B cell (primary cell): Measurements from ENCODE around the gene ZNF638. TPM values are rescaled to one million over a fixed set of nuclear protein-coding genes. Genes with fewer than 3 reads are reported as not detected.

Experiments
- ATAC-seq: fragments of 200-7000 bp; cut with Tn5 transposase; one replicate; pipeline ENCODE4 v1.10.0; 2021; ENCODE audit warnings: low read depth, mild to moderate bottlenecking, moderate number of reproducible peaks, moderate library complexity
- CTCF ChIA-PET: fragments of 350-600 bp; sonication (Branson Sonifier 250); formaldehyde crosslinking; loops from one replicate; lab custom pipeline; 2021; ENCODE audit warnings: antibody characterized with exemption, inconsistent platforms; lab: Charles Lee
- POLR2A ChIA-PET: fragments of 350-600 bp; sonication (Branson Sonifier 250); formaldehyde crosslinking; loops from one replicate; lab custom pipeline; 2021; ENCODE audit warnings: antibody characterized with exemption; lab: Charles Lee
- DNase-seq: peaks from one replicate; pipeline ENCODE4 v3.0.0; 2013
- H2AFZ ChIP-seq: 2 replicates; pipeline ENCODE4 v1.6.1; 2012; ENCODE audit warnings: mild to moderate bottlenecking, low read depth, low read length; ENCODE audit not compliant: insufficient read depth, poor library complexity, severe bottlenecking
- H3K27ac ChIP-seq, 2 donors: 1 replicate in 1 of 2; 2 replicates in 1 of 2; pipeline ENCODE4 v1.5.1; 2012 to 2013; ENCODE audit warnings: low read length in 2 of 2, mild to moderate bottlenecking in 2 of 2, moderate library complexity in 1 of 2
- H3K27me3 ChIP-seq, 4 experiments: fragments of 200-600 bp in 1 of 4; sonication (generic) in 1 of 4; replicated peaks in 1 of 4; 1 replicate in 2 of 4; 2 replicates in 2 of 4; pipeline versions ENCODE4 v1.6.1 to v1.7.0; 2013 to 2016; ENCODE audit warnings: low read length in 3 of 4, mild to moderate bottlenecking in 2 of 4, mixed read lengths in 1 of 4, moderate library complexity in 1 of 4; ENCODE audit not compliant: insufficient read depth in 4 of 4, control insufficient read depth in 3 of 4; ENCODE audit errors: control extremely low read depth in 1 of 4
- H3K36me3 ChIP-seq, 2 experiments: replicated peaks in 1 of 2; 1 replicate in 1 of 2; 2 replicates in 1 of 2; pipeline versions ENCODE4 v1.6.1 to v1.7.1; 2013; ENCODE audit warnings: low read length in 1 of 2; ENCODE audit not compliant: insufficient read depth in 2 of 2, control insufficient read depth in 1 of 2; ENCODE audit errors: control extremely low read depth in 1 of 2, extremely low read depth in 1 of 2
- H3K4me1 ChIP-seq, 2 donors: fragments of 200-600 bp in 1 of 2; sonication (generic) in 1 of 2; 1 replicate in 1 of 2; 2 replicates in 1 of 2; pipeline versions ENCODE4 v1.5.1 to v1.6.1; 2013 to 2017; ENCODE audit warnings: low read length in 2 of 2; ENCODE audit not compliant: control insufficient read depth in 2 of 2, insufficient read depth in 2 of 2
- H3K4me2 ChIP-seq: replicated peaks from 2 replicates; pipeline ENCODE3; 2012; ENCODE audit warnings: mild to moderate bottlenecking, low read depth, low read length; ENCODE audit not compliant: poor library complexity, severe bottlenecking
- H3K4me3 ChIP-seq, 5 experiments: fragments of 200-600 bp in 1 of 5; sonication (generic) in 1 of 5; 1 replicate in 3 of 5; 2 replicates in 2 of 5; pipeline versions ENCODE4 v1.5.1 to v1.7.0; 2011 to 2016; ENCODE audit warnings: low read length in 4 of 5, mild to moderate bottlenecking in 4 of 5, low read depth in 2 of 5, control low read depth in 1 of 5, moderate library complexity in 1 of 5; ENCODE audit not compliant: insufficient read depth in 1 of 5; ENCODE audit errors: control extremely low read depth in 1 of 5, extremely low read depth in 1 of 5
- H3K79me2 ChIP-seq: fragments of 200-600 bp; sonication (generic); one replicate; pipeline ENCODE4 v1.6.0; 2016; ENCODE audit warnings: low read length; ENCODE audit not compliant: control insufficient read depth, insufficient read depth
- H3K9ac ChIP-seq: fragments of 200-600 bp; sonication (generic); 2 replicates; pipeline ENCODE4 v1.6.1; 2017; ENCODE audit warnings: mild to moderate bottlenecking, low read length, moderate library complexity
- H3K9me3 ChIP-seq, 3 donors: one replicate each; pipeline versions ENCODE4 v1.6.1 to v1.7.1; 2013; ENCODE audit warnings: low read length in 2 of 3; ENCODE audit not compliant: control insufficient read depth in 2 of 3, insufficient read depth in 1 of 3; ENCODE audit errors: control extremely low read depth in 1 of 3
- H4K20me1 ChIP-seq: 2 replicates; pipeline ENCODE4 v1.6.0; 2012; ENCODE audit warnings: mild to moderate bottlenecking, low read length; ENCODE audit not compliant: insufficient read depth, control insufficient read depth, poor library complexity, severe bottlenecking
- H3K27ac Mint-ChIP-seq: one replicate; pipeline ENCODE4 v1.8.0; 2021; ENCODE audit warnings: mixed read lengths
- H3K27me3 Mint-ChIP-seq: one replicate; pipeline ENCODE4 v1.8.0; 2021; ENCODE audit warnings: mixed read lengths
- H3K4me1 Mint-ChIP-seq: one replicate; pipeline ENCODE4 v1.8.0; 2021; ENCODE audit warnings: mixed read lengths
- H3K4me3 Mint-ChIP-seq: one replicate; pipeline ENCODE4 v1.8.0; 2021; ENCODE audit warnings: mixed read lengths
- H3K9me3 Mint-ChIP-seq: one replicate; pipeline ENCODE4 v1.8.0; 2022; ENCODE audit warnings: mixed read lengths; ENCODE audit not compliant: insufficient read depth
- EZH2 ChIP-seq: IDR thresholded peaks from 2 replicates; pipeline ENCODE4 v1.6.1; 2012; ENCODE audit warnings: borderline replicate concordance, low read depth, mild to moderate bottlenecking, moderate library complexity, low read length; ENCODE audit not compliant: insufficient read depth, poor library complexity, severe bottlenecking
- WGBS: methylation state at CpG from one replicate; pipeline ENCODE4 v1.1.5; 2013; ENCODE audit warnings: missing lambda C conversion rate; ENCODE audit not compliant: insufficient coverage; 5-methylcytosine and 5-hydroxymethylcytosine counted together
- intact Hi-C: fragments of 100-400 bp; cut with micrococcal nuclease; formaldehyde crosslinking; loops from one replicate; pipeline ENCODE4 v1.10.0; 2022
- polyA plus RNA-seq: library from polyadenylated mRNA; depleted of rRNA; stranded (reverse); fragments of >200 nt; gene quantifications from 2 replicates; pipeline ENCODE4 v1.2.3, GENCODE V29; 2012
- total RNA-seq, 2 donors: library from RNA; stranded (reverse); fragments of 120-200 nt in 1 of 2; gene quantifications; 1 replicate in 1 of 2; 2 replicates in 1 of 2; pipeline versions ENCODE4 v1.2.3 to v1.2.4, GENCODE V29; 2013 to 2022
- TF ChIP-seq, protein P1 (sequence below): fragments of 200-600 bp; IDR thresholded peaks from one replicate; pipeline ENCODE4 v1.8.0; 2022; ENCODE audit warnings: antibody characterized with exemption, mild to moderate bottlenecking

ZNF638 gene
- total and polyA plus RNA-seq, 2 donors (not counting 1 experiment from before 2014, with no cell fraction given): 60.1 to 221 TPM

DNA sequence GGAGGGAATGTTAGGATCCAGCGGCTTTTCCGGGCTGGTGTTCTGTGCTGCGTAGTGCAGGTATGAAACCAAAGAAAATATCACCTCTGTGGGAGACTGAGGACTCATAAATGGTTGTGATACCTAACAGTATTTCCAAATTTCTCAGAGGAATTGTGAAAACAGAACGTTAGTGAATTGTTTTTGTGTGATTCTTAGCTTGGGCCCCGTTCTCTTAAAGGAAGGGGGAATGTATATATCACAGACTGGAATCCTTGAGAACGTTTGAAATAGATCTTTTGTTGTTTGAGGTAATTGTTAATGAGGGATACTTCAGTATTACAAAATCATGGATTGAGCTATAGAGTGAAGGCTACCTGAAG, 834 bp downstream of the ZNF638 start:
- H3K27ac Mint-ChIP-seq: peak overlapping the region; percentile 100
- TF ChIP-seq EZH2: no peak
- TF ChIP-seq, protein P1, sequence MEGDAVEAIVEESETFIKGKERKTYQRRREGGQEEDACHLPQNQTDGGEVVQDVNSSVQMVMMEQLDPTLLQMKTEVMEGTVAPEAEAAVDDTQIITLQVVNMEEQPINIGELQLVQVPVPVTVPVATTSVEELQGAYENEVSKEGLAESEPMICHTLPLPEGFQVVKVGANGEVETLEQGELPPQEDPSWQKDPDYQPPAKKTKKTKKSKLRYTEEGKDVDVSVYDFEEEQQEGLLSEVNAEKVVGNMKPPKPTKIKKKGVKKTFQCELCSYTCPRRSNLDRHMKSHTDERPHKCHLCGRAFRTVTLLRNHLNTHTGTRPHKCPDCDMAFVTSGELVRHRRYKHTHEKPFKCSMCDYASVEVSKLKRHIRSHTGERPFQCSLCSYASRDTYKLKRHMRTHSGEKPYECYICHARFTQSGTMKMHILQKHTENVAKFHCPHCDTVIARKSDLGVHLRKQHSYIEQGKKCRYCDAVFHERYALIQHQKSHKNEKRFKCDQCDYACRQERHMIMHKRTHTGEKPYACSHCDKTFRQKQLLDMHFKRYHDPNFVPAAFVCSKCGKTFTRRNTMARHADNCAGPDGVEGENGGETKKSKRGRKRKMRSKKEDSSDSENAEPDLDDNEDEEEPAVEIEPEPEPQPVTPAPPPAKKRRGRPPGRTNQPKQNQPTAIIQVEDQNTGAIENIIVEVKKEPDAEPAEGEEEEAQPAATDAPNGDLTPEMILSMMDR: no peak
- Histone ChIP-seq H3K4me1 (peaks cover 23 to 24% of the 10 kb centered on the region in 2 donors), H3K36me3 (no peaks in the 10 kb centered on the region), H3K4me3 (peak overlapping the region; percentile 85 to 92 (median 90)), H3K79me2 (peaks cover 69% of the 10 kb centered on the region), H3K9me3 (no peaks in the 10 kb centered on the region), H2AFZ (peak overlapping the region; percentile 96), H3K27ac (peak overlapping the region; percentile 88 to 91), H3K9ac (peak overlapping the region; percentile 98), H4K20me1 (peaks cover 16% of the 10 kb centered on the region), H3K27me3 (no peaks in the 10 kb centered on the region), H3K4me2 (peak overlapping the region; percentile 80)
- WGBS: 0% methylated on average over 2 of the region's 6 CpGs
- H3K4me3 Mint-ChIP-seq: peak overlapping the region; percentile 99
- CTCF ChIA-PET: interaction anchor here (0.6 to 3.9 kb wide), 9 partner anchors 8 to 202 kb away, joined by 3 to 38 read pairs (median 5); partner anchors contain the start of gene MPHOSPH10
- DNase-seq (no peak), ATAC-seq (no peak)
- intact Hi-C loops: loop anchor here (5.0 kb wide), 3 partner anchors 85 to 355 kb away; partner anchors contain the start of genes ANKRD53 and NAGK
- POLR2A ChIA-PET: no interaction called here
- peaks cover 41% of the 10 kb centered on the region for H3K4me1 Mint-ChIP-seq
- no peaks in the 10 kb centered on the region for H3K9me3 Mint-ChIP-seq
- no peaks in the 10 kb centered on the region for H3K27me3 Mint-ChIP-seq

DNA sequence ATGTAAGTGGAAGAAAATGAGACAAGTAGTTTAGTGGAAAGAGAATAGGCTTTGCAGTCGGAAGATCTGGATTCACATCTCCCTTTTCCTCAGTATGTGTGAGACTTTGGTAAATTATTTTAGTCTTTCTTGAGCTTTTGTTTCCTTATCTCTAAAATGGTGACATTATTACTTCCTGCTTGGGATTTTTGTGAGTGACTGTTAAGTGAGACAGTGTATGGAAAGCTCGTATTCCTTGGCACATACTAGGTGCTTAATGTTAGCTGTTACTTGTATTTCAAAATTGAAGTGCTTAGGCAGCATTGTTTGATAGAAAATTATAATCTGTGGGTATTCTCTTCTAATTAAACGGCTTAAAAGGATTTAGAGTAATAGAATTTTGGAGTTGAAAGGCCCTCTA, 2.0 kb downstream of the ZNF638 start:
- Histone ChIP-seq H4K20me1 (peaks cover 28% of the 10 kb centered on the region), H3K79me2 (peaks cover 81% of the 10 kb centered on the region), H3K4me1 (peaks cover 25 to 27% of the 10 kb centered on the region in 2 donors), H3K36me3 (peaks cover 0 to 3% of the 10 kb centered on the region in 2 experiments), H3K9me3 (no peaks in the 10 kb centered on the region), H3K9ac (peak overlapping the region; percentile 98), H2AFZ (no peak overlapping the region), H3K4me3 (peak overlapping the region in 1 of 5 experiments; percentile 90), H3K27ac (no peak overlapping the region), H3K4me2 (peak overlapping the region; percentile 80), H3K27me3 (no peaks in the 10 kb centered on the region)
- CTCF ChIA-PET: interaction anchor here (0.7 to 3.9 kb wide), 5 partner anchors 34 to 203 kb away, joined by 3 to 38 read pairs (median 4); partner anchors contain the start of gene MPHOSPH10
- WGBS: no CpG with 5 or more reads among the region's 3 CpGs
- no peaks in the 10 kb centered on the region for H3K27me3 Mint-ChIP-seq
- H3K4me1 Mint-ChIP-seq: peaks cover 52% of the 10 kb centered on the region
- DNase-seq: no peak
- no peak for ATAC-seq
- TF ChIP-seq, protein P1: no peak
- TF ChIP-seq EZH2: no peak
- POLR2A ChIA-PET: no interaction called here
- peak overlapping the region; percentile 3 for H3K27ac Mint-ChIP-seq
- peak overlapping the region; percentile 65 for H3K4me3 Mint-ChIP-seq
- intact Hi-C loops: loop anchor here (5.0 kb wide), 3 partner anchors 84 to 356 kb away; partner anchors contain the start of genes ANKRD53 and NAGK
- no peaks in the 10 kb centered on the region for H3K9me3 Mint-ChIP-seq
